Endometrial microvascular endothelial cells (primary cell): ENCODE data around the gene MLST8. TPM values are rescaled to one million over a fixed set of nuclear protein-coding genes. Genes with fewer than 3 reads are reported as not detected.
"Not testable (repeated sequence)": the region's sequence is repeated elsewhere in the genome, so short reads cannot be mapped to it uniquely, and the experiment has no call there.

Experiments
- in situ Hi-C: cut with HindIII; loops from 2 replicates; pipeline ENCODE4 v1.10.0; 2017; ENCODE audit warnings: low sequenced_read_pairs, low pct_unique_long_range_greater_than_20kb; ENCODE audit errors: inconsistent ontology term
- total RNA-seq: library from RNA; depleted of rRNA; stranded (reverse); fragments of >200 nt; gene quantifications from one replicate; pipeline ENCODE4 v1.2.3, GENCODE V29; 2015; ENCODE audit errors: inconsistent ontology term

MLST8 gene
- total RNA-seq, 1 donor from 2014 or later, result 40.6 TPM

DNA sequence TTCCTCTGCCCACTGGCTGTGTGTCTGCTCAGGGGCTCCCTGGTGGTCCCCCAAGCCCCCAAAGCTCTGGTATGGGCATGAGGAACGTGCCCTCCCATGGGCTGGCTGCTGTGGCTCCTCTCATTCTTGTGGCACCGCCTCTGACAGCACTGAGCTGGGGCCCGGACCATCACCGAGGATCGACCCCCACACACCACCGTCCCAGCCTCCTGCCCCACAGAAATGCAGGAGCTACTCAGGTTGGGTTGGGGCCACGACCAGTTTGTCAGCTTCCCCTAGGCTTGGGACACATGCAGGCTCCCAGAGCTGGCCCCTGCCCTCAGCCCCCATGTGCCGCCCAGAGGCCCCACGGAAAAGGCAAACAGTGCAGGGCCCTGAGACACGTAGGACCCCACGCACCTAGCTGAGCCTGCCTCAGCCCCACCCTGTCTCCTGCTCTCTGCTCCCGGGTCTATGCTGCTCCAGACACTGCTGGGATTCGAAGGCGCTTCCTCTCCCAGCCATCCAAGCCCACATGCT lies 5.6 kb upstream of the MLST8 start:
- in situ Hi-C loops, result no loop called here

DNA sequence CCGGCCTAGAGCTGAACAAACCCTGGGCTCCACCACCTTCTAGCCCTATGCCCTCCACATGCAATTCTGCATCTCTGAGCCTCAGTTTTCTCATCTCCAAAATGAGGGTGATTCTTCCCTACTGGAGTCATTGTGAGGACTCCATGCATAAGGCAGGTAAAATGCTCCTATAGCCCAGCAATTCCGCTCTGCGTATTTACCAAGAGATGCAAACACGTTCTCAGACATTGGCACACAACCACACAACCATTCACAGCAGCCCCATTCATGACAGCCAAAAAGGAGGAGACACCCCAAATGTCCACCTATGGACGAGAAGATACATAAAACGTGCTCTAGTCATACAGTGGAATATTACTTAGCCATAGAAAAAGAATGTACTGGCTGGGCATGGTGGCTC lies 4.9 kb upstream of the MLST8 start:
- in situ Hi-C loops, result no loop called here

DNA sequence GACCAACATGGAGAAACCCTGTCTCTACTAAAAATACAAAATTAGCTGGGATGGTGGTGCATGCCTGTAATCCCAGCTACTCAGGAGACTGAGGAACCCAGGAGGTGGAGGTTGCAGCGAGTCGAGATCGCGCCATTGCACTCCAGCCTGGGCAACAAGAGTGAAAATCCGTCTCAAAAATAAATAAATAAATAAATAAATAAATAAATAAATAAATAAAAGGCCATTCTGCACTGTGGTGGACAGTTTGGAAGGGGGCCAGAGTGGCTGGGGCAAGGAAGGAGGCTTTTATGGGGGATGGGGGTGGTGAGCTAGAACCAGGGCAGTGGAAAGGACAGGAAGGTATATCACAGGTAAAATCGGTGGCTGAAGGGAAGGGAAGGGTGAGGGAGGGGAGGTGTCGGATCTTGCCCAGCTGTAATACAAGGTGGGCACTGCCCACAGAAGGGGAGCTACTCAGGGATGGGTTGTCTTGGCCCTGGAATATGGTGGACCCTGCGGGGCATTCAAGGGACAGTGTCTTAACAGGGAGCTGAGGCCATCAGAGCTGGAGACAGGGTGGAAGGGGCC lies 2.0 kb upstream of the MLST8 start:
- in situ Hi-C loops, result not testable (repeated sequence)

DNA sequence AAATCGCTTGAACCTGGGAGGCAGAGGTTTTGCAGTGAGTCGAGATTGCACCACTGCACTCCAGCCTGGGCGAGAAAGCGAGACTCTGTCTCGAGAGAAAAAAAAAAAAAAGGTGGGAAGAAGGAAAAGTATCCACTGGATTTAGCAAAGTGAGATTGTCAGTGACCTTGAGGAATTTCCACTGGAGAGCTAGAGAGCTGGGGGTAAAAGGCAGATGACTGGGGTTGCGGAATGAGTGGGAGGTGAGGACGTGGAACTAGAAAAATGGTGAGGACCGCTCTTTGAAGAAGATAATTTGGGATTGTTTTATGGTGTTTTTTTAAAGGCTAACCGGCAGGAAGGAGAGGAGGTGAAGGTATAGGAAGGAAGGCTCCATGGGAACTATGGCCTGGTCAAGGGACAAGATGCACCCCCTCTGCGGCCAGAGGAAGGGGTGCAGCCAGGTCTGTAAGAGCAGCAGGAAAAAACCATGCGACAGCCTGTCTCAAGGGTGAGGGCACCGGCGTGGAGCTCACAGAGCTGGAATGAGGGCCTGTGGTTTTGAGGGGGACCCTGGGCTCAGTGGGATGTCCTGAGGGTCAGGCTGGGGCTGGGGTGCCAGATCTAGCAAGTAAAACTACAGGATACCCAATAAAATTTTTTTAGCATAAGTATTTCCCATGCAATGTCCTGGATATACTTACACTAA lies 694 bp upstream of the MLST8 start:
- in situ Hi-C loops, result no loop called here

DNA sequence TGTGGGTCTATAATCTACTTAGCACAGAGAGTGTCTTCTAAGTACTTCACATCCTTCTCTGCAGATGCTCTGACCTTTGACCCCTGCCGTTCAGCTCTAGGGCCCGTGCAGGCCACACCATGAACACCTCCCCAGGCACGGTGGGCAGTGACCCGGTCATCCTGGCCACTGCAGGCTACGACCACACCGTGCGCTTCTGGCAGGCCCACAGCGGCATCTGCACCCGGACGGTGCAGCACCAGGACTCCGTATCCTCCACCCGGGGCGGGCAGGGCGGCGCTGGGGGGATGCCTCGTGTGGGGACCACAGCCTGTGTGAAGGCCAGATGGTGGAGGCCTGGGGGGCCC lies 686 bp downstream of the MLST8 start:
- in situ Hi-C loops, result no loop called here

DNA sequence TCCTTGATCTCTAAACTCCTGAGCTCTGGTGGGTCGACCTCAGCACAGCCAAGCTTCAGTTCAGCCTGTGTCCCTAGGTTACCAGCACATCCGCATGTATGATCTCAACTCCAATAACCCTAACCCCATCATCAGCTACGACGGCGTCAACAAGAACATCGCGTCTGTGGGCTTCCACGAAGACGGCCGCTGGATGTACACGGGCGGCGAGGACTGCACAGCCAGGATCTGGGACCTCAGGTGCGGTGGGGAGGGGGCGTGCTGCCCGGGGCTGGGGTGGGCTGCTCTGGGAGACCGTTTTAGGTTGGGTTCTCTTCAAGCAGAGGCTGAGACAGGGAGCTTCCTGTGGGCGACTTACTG lies 1.1 kb downstream of the MLST8 start:
- in situ Hi-C loops, result no loop called here

DNA sequence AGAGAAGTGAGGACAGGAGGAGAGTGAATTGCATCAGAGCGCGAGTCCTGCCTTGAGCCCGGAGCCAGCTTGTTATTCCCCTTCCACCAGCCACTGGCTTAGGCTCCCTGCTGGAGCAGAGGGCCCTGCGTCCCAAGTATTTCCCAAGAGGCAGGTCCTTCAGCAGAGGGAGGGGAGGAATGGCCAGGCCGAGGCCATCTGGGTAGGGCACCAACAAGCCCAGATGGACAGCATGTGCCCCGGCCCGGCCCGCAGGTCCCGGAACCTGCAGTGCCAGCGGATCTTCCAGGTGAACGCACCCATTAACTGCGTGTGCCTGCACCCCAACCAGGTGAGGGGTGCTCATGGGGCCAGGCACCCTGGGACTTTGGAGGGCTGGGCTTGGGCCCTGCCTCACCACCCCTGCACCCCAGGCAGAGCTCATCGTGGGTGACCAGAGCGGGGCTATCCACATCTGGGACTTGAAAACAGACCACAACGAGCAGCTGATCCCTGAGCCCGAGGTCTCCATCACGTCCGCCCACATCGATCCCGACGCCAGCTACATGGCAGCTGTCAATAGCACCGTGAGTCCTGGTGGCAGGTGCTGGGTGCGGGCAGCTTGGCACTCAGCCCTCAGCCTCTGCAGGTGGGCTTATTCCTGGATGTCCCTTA lies 1.7 kb downstream of the MLST8 start:
- in situ Hi-C loops, result no loop called here

DNA sequence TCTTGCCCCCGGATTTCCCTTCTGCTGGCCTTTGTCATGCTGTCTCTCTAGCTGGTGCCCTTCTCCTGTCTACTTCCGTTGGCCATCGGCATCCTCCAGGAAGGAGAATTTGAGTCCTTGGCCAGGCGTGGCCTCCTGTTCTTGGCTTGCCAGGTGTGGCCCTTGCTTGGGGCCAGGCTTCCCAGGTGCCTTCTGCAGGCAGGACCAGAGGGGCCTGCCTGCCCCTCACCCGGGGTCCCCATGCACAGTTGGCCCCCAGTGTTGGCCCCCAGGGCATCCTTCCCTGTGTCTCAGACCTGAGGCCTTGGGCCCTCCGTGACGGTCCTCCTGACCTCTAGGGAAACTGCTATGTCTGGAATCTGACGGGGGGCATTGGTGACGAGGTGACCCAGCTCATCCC lies 2.6 kb downstream of the MLST8 start:
- in situ Hi-C loops, result no loop called here

DNA sequence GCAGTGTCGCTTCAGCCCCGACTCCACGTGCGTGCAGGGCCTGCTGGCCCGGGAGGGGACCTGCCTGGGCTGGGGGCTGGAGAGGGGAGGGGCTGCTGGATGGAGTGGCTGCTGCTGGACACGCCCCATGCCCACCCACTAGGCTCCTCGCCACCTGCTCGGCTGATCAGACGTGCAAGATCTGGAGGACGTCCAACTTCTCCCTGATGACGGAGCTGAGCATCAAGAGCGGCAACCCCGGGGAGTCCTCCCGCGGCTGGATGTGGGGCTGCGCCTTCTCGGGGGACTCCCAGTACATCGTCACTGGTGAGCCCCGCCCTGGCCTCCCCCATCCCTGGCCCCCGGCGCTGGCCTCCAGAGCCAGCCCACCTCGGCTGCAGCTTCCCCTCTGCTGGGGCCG lies 3.1 kb downstream of the MLST8 start:
- in situ Hi-C loops, result no loop called here

DNA sequence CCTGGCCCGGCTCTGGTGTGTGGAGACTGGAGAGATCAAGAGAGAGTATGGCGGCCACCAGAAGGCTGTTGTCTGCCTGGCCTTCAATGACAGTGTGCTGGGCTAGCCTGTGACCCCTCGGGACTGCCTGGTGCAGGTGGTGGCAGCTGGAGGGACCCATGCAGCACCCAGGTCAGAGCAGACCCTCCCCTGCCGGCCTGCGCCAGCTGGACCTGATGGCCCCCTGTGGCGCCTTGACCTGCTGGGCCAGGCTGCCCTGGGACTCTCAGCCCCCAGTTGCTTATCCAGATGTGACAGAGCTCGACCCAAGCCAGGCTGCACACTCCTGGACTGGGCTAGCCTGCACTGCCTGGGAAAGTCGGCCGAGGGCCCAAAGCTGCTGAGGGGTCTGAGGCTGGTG lies 3.5 kb downstream of the MLST8 start:
- in situ Hi-C loops, result no loop called here

DNA sequence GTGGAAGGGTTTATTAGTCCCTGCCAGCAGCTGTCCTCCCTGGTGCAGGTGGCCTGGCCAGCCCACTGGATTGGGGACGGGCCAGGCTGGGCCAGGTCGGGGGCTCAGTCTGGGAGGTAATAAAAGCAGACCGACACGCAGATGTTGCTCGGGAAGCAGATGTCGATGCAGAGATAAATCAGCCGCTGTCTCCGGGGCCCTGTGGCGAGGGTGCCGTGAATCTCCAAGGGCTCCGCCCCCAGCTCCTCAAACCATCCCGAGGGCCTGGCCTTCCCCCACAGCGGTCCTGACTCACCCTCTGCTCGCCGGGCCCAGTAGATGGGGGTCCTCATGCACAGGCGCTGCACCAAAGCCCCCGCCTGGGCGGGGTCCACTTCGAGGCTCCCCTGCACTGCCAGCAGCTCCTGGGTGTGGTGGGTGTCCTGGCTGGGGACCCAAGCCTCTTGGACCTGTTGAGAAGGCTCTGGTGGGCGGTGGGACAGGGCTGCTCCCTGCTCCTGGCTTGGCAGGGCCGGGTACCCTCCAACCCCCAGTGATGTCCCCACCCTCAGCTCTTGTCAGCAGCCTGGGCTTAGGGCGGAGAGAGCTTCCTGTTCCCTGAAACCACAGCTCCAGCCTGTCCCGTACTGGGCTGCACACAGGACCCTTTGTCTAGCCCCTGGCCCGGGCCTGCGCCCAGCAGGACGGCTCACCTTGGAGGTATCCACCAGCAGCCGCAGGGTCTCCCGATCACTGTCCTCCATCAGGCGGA lies 4.2 kb downstream of the MLST8 start:
- in situ Hi-C loops, result no loop called here

DNA sequence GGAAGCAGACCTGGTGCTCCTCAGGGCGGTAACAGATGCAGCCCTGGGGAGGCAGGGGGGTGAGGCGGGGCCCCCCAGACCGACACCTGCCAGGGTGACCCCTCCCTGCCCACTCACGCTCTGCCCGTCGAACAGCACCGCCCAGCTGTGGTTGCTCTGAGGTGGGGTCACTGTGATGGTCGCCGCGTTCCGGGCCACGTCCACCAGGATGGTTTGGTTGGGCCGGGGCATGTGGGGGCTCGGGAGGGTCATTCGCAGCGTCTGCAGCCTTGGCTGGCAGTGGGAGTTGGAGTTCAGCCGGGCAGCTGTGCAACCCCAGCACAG lies 4.7 kb downstream of the MLST8 start:
- in situ Hi-C loops, result no loop called here

DNA sequence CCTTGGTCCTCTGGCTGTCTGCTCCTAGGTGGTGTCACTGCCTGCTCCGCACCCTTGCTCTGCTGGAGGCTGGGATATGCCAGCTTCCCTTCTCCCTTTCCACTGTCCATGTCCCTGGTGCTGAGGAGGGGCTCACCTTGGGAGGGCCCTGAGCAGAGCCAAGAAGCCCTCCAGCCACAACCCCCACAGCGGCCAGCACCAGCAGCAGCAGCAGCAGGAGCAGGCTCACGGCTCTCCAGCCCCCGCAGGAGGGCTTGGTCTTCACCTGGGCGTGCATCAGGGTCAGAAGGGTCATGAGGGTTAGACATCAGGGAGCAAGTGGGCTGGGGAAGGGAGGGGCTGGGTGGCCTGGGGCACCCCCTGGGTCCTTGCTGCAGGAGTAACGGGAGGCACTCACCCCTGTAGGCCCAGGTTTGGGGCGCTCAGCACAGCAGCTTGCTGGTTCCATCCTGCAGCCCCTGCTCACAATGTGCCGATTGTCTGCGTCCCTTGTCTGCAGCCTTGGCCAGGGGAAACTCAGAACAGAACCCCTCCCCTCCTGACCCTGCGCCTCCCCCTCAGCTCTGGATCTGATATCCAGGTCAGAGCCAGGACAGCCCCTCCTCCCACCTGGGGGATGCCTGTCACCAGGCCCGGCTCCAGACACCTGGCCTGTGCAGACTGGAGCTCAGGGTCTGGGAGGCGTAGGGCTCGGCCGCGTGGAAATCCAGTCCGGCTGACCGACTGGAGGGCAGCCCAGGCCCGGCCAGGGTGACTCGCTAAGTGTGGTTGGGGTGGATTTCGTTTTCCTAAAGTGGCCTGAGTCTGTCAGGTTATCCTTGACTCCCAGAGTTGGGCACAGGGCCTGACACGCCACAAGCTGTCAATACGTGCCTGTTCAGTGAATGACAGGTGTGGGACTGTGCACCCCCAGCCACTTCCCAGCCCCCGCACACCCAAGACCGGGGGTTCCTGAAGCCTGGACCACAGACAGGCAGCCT lies 5.4 kb downstream of the MLST8 start, which contains the start of gene BRICD5:
Gene BRICD5 (minus strand): TSS at position 478 of the 980 bp plus-strand sequence. CDS start 30 bp downstream, at position 448.
- in situ Hi-C loops, result no loop called here

DNA sequence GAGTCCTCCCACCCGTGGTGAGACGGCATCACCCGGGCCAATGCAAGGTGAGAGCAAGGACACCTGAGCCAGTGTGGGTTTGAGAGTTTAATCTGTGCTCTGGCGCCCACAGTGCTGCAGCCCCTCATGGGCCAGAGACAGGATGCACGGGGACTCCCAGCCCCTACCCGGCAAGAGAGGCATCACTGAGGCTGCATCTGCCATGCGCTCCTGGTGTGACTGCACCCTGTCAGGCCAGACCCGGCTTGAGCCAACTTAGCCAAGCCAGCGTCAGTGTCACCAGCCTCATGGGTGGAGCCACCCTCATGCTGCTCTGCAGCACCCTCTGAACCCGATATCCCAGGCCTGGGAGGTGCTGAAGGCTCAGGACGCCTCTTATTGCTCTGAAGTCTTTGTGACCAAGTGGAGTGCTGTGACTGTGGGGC lies 6.7 kb downstream of the MLST8 start:
- in situ Hi-C loops, result no loop called here

DNA sequence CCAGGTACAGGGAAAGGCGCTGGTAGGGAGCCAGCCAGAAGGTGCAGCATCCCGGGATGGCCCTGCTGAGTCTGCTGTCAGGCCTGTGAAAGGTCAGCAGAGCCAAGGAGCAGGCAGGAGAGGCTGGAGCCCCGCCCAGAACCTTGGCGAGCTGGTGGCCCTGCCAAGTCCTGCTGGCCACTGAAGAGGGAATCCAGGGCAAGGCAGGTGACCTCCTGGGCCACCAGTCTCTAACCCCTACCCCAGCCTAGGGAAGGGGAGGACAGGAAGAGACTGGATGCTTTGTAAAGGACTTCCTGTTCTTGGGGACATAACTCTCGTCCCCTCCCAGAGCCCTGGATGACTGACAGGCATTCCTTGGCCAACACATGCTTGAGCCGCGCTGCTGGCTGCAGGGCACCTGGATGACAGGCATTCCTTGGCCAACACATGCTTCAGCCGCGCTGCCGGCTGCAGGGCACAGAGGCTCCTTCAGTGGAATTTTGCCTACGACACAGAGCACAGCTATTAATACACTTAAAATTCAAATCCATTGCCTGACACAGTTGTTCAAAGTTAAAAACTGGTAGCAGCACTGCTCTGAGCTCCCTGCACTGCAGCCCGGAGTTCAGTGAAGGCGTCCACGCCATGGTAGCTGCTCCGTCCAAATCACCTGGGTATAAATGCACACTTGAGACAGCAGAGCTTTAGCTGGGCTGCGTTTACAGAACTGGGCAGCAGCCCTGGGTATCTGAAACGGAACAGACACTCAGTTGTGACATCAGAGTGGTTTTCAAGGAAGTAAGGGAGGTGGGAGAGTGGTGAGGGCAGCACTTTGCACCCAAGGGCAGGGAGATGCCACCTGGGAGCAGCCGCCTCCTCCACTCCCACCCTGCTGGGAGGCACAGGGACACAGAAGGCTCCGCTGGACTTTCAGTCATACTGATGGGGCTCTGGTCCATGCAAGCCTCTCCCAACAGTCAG lies 7.4 kb downstream of the MLST8 start:
- in situ Hi-C loops, result no loop called here

DNA sequence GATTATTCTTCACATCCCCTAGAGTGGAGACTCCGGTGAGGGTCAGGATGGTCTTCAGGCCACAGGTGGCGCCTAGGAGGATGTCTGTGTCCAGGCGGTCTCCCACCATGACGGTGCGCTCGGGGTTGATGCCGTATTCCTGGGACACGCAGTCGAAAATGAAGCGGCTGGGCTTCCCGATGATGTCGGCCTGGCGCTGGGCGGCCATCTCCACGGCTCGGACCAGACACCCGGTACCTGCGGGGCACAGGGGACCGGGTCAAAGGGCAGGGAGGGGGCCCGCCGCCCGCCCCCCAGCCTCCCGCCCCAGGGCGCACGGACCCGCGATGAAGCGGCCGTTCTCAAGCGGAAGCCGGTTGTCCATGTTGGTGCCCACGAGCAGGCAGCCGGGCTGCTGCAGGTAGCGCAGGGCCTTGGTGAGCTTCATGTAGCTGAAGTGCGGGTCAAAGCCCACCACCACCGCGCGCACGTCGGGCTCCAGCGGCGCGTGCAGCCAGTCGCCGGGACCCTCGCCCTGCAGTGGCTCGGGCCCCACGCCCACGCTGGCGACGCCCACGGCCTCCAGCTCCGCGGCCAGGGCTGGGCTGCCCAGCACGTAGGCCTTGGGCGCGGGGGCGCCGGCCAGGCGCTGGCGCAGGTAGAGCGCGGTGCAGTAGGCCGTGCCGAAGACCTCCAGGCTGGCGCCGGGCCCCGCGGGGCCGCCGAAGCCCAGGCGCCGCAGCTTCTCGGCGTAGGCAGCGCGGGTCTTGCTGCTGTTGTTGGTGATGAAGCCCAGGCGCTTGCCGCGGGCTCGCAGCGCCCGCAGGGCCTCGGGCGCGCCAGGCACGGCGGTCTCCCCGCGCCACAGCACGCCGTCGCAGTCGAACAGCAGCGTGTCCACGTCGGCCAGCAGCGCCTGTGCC lies 8.8 kb downstream of the MLST8 start:
- in situ Hi-C loops, result no loop called here

DNA sequence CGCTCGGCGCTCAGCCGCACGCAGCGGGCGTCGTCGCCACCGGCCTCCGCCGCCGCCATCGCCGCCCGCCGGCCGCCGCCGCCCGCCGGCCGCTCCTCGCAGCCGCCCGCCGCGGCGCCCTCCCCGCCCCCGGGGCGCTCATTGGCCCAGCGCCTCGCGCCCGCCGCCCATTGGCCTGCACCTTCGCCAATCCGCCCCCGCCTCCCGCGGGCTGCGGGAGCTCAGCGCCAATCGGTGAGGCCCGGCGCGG lies 9.4 kb downstream of the MLST8 start, which contains the start of gene PGP:
Gene PGP (minus strand): TSS at position 122 of the 250 bp plus-strand sequence. CDS start 63 bp downstream, at position 59.
- in situ Hi-C loops, result no loop called here
